Liver (tissue), 3 donors: ENCODE measurements around the gene ZC3HAV1L.

Experiments used
- EGR1 ChIP-seq, 2 donors: IDR thresholded peaks; 2 replicates each; pipeline ENCODE4 v1.6.1; 2016 to 2018; ENCODE audit warnings: antibody characterized with exemption in 2 of 2, low read depth in 2 of 2
- JUND ChIP-seq, 2 donors: IDR thresholded peaks; 2 replicates each; pipeline ENCODE4 v1.6.1; 2016; ENCODE audit warnings: antibody characterized with exemption in 2 of 2
- TF ChIP-seq, protein P1 (sequence below): fragments of 150-350 bp; IDR thresholded peaks from 2 replicates; pipeline ENCODE4 v1.5.1; 2017; ENCODE audit warnings: improper control_type of control experiment, low read depth, low read length; ENCODE audit not compliant: missing input control
- donor health status: healthy.
- donor health status: healthy.

DNA sequence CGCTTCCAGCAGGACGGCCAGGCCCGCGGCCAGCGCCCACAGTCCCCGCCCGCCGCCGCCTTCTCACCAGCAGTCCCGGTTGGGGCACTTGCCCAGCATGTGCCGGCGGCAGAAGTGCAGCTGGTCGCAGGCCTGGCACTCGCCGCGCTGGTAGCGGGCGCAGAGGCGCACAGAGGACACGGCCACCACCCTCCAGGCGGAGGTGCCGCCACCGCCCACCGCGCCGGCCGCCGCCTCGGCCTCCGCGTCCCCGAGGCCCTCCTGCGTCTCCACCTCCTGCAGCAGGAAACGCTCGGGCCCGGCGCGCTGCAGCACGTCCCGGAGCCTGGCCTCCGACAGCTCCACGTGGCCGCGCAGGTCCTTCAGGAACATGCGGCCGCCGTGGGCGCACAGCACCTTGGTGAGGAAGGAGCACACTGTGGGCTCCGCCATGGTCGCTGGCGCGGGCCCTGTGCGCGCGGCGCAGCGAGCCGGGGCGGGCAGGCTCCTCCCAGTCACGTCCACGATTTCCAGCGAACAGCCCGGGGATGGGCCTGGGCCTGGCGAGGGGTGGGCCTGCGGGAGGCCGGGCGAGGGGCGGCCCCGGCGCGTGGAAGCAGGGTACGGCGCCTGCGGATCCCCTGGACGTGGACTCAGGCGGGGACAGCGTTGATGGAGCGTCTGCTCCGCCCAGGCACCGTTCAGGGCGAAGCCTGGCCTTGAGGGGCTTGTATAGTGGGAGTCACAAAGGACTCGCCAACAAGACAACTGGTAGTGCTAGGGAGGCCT lies at the start of gene ZC3HAV1L:
- TF ChIP-seq EGR1 (IDR thresholded peaks at IDR 0.05; ENCODE audit: low read depth in 2 of 2), result no peak
- TF ChIP-seq, protein P1, sequence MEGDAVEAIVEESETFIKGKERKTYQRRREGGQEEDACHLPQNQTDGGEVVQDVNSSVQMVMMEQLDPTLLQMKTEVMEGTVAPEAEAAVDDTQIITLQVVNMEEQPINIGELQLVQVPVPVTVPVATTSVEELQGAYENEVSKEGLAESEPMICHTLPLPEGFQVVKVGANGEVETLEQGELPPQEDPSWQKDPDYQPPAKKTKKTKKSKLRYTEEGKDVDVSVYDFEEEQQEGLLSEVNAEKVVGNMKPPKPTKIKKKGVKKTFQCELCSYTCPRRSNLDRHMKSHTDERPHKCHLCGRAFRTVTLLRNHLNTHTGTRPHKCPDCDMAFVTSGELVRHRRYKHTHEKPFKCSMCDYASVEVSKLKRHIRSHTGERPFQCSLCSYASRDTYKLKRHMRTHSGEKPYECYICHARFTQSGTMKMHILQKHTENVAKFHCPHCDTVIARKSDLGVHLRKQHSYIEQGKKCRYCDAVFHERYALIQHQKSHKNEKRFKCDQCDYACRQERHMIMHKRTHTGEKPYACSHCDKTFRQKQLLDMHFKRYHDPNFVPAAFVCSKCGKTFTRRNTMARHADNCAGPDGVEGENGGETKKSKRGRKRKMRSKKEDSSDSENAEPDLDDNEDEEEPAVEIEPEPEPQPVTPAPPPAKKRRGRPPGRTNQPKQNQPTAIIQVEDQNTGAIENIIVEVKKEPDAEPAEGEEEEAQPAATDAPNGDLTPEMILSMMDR, result no peak
- no peak for TF ChIP-seq JUND (IDR thresholded peaks at IDR 0.05)
